Suprapubic skin (tissue), 4 donors: ENCODE measurements around the gene SUGCT.

Experiments used
- CTCF ChIP-seq, 2 donors: fragments of 200-600 bp in 1 of 2; fragments of 450-650 bp in 1 of 2; sonication (generic) in 1 of 2; IDR thresholded peaks; one replicate each; pipeline ENCODE4 v1.5.1; 2016 to 2019; ENCODE audit warnings: antibody characterized with exemption in 2 of 2, mild to moderate bottlenecking in 1 of 2, moderate library complexity in 1 of 2
- EP300 ChIP-seq: sonication (generic); formaldehyde crosslinking; IDR thresholded peaks from one replicate; pipeline ENCODE4 v1.6.1; 2017; ENCODE audit warnings: antibody characterized with exemption
- POLR2A ChIP-seq, 2 donors: fragments of 450-650 bp; IDR thresholded peaks; one replicate each; pipeline ENCODE4 v1.6.1; 2017; ENCODE audit warnings: antibody characterized with exemption in 2 of 2, mild to moderate bottlenecking in 2 of 2, moderate library complexity in 2 of 2
- POLR2AphosphoS5 ChIP-seq, 3 donors: sonication (generic); formaldehyde crosslinking; IDR thresholded peaks; one replicate each; pipeline ENCODE4 v1.6.1; 2017; ENCODE audit warnings: antibody characterized with exemption in 3 of 3

GRCh38 chr7:40608321-40609075 is 473.7 kb downstream of the SUGCT start:
- TF ChIP-seq EP300, result no peak
- no peak for TF ChIP-seq CTCF (IDR thresholded peaks at IDR 0.05)
- no peak for TF ChIP-seq POLR2A (IDR thresholded peaks at IDR 0.05)
- TF ChIP-seq POLR2AphosphoS5 (IDR thresholded peaks at IDR 0.05), result no peak
